ENCODE data around the gene ATP8A2. TPM values are rescaled to one million over a fixed set of nuclear protein-coding genes. Genes with fewer than 3 reads are reported as not detected.

Gene ATP8A2
- total RNA-seq, 1 experiment from 2014 or later: not detected

DNA sequence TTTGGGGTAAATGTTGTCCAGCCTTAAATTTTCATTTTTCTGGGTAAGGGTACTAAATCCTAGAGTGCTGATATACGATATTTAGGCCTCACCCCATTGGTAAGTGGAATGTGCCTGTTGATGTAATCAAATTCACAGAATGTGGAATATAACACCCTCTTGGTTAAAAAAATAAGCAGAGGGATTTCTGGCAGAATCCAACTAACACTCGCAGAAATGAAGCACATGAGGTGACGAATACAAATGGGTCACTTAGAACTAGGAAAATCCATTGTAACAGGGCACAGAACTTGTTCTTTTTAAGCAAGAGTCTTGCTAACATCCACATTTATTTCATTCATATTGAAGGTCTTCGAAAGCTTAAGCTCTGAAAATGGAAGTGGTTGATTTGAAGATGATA is 359.8 kb downstream of the ATP8A2 start:
- no peak for ATAC-seq
- Histone ChIP-seq H3K9me3 (ENCODE audit: control insufficient read depth, insufficient read depth, low read depth, low read length) (no peaks in the 10 kb centered on the region), H3K36me3 (ENCODE audit: control insufficient read depth, insufficient read depth, low read length) (no peaks in the 10 kb centered on the region), H3K27me3 (ENCODE audit: control insufficient read depth, insufficient read depth, low read length) (no peaks in the 10 kb centered on the region), H3K4me3 (ENCODE audit: low read depth in 2 of 2, low read length in 2 of 2) (no peak overlapping the region), H3K4me1 (ENCODE audit: control insufficient read depth, insufficient read depth, low read length) (no peaks in the 10 kb centered on the region), H3K27ac (ENCODE audit: low read length) (no peak overlapping the region)
- DNase-seq (ENCODE audit: low read depth, low spot score): no peak
- intact Hi-C loops (cut with micrococcal nuclease; ENCODE audit: unreplicated experiment) (no loop called here), in situ Hi-C loops (cut with HindIII; ENCODE audit: low pct_unique_long_range_greater_than_20kb, low sequenced_read_pairs) (no loop called here)
- ChIA-PET CTCF (no interaction called here), POLR2A (no interaction called here)
- no TSS peak for BruUV-seq (replicated peaks)
- TF ChIP-seq, protein P1, sequence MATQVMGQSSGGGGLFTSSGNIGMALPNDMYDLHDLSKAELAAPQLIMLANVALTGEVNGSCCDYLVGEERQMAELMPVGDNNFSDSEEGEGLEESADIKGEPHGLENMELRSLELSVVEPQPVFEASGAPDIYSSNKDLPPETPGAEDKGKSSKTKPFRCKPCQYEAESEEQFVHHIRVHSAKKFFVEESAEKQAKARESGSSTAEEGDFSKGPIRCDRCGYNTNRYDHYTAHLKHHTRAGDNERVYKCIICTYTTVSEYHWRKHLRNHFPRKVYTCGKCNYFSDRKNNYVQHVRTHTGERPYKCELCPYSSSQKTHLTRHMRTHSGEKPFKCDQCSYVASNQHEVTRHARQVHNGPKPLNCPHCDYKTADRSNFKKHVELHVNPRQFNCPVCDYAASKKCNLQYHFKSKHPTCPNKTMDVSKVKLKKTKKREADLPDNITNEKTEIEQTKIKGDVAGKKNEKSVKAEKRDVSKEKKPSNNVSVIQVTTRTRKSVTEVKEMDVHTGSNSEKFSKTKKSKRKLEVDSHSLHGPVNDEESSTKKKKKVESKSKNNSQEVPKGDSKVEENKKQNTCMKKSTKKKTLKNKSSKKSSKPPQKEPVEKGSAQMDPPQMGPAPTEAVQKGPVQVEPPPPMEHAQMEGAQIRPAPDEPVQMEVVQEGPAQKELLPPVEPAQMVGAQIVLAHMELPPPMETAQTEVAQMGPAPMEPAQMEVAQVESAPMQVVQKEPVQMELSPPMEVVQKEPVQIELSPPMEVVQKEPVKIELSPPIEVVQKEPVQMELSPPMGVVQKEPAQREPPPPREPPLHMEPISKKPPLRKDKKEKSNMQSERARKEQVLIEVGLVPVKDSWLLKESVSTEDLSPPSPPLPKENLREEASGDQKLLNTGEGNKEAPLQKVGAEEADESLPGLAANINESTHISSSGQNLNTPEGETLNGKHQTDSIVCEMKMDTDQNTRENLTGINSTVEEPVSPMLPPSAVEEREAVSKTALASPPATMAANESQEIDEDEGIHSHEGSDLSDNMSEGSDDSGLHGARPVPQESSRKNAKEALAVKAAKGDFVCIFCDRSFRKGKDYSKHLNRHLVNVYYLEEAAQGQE (IDR thresholded peaks at IDR 0.05; ENCODE audit: insufficient read depth in 1 of 2, low read depth in 2 of 2, low read length in 1 of 2): no peak
- TF ChIP-seq TCF7L2 (IDR thresholded peaks at IDR 0.05; ENCODE audit: low read depth, low read length) (no peak), SIN3A (IDR thresholded peaks at IDR 0.05; ENCODE audit: borderline replicate concordance, insufficient read depth, low read depth, low read length) (no peak), POLR2AphosphoS5 (IDR thresholded peaks at IDR 0.05; ENCODE audit: low read depth, low read length) (no peak)
- TF ChIP-seq, protein P2, sequence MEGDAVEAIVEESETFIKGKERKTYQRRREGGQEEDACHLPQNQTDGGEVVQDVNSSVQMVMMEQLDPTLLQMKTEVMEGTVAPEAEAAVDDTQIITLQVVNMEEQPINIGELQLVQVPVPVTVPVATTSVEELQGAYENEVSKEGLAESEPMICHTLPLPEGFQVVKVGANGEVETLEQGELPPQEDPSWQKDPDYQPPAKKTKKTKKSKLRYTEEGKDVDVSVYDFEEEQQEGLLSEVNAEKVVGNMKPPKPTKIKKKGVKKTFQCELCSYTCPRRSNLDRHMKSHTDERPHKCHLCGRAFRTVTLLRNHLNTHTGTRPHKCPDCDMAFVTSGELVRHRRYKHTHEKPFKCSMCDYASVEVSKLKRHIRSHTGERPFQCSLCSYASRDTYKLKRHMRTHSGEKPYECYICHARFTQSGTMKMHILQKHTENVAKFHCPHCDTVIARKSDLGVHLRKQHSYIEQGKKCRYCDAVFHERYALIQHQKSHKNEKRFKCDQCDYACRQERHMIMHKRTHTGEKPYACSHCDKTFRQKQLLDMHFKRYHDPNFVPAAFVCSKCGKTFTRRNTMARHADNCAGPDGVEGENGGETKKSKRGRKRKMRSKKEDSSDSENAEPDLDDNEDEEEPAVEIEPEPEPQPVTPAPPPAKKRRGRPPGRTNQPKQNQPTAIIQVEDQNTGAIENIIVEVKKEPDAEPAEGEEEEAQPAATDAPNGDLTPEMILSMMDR (IDR thresholded peaks at IDR 0.05): no peak

DNA sequence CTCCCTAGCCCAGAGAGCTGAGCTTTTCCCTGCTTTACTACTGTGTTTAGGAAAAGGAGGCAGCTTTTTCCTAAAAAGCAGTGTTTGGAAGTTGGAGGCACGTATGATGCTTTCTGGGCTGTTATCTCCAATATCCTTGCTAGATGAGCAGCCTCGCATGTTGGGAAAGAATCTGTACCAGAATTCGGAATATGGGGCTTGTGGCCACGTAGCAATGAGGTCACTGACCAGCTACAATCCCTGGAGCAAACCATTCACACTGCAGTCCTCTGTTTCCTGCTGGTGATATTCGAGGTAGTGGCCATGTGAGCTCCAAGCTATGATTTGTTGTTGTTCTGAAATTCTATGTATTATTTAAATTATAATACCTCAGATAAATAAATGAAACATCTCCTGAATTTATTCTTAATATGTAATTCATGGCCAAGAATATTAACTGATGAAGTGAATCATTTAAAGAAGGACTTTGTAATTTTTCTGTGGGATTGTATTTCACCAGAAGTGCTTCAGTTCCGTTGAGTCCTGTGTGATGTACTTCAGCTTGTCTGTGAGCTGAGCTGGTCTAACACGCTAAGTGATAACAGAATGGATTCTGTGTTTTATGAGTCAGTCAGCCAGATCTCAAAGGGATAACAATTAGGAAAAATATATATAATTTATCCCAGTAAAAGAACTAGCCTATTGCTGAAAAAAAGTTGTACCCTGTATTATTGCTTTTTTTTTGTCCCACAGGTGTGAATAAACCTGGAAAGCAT is 360.5 kb downstream of the ATP8A2 start:
- intact Hi-C loops (cut with micrococcal nuclease; ENCODE audit: unreplicated experiment) (no loop called here), in situ Hi-C loops (cut with HindIII; ENCODE audit: low pct_unique_long_range_greater_than_20kb, low sequenced_read_pairs) (no loop called here)
- no peaks in the 10 kb centered on the region for H3K4me1 ChIP-seq (ENCODE audit: control insufficient read depth, insufficient read depth, low read length)
- ChIA-PET CTCF (no interaction called here), POLR2A (interaction anchor here (0.7 kb wide), 1 partner anchor 143 kb away, joined by 3 read pairs; no protein-coding TSS in a partner anchor)
- no peaks in the 10 kb centered on the region for H3K36me3 ChIP-seq (ENCODE audit: control insufficient read depth, insufficient read depth, low read length)
- BruUV-seq (replicated peaks): no TSS peak
- TF ChIP-seq, protein P2 (IDR thresholded peaks at IDR 0.05): no peak
- TF ChIP-seq POLR2AphosphoS5 (IDR thresholded peaks at IDR 0.05; ENCODE audit: low read depth, low read length) (no peak), TCF7L2 (IDR thresholded peaks at IDR 0.05; ENCODE audit: low read depth, low read length) (no peak), SIN3A (IDR thresholded peaks at IDR 0.05; ENCODE audit: borderline replicate concordance, insufficient read depth, low read depth, low read length) (no peak)
- TF ChIP-seq, protein P1 (IDR thresholded peaks at IDR 0.05; ENCODE audit: insufficient read depth in 1 of 2, low read depth in 2 of 2, low read length in 1 of 2): no peak
- ATAC-seq (no peak), DNase-seq (ENCODE audit: low read depth, low spot score) (no peak)
- H3K27ac ChIP-seq (ENCODE audit: low read length): no peak overlapping the region
- H3K4me3 ChIP-seq (ENCODE audit: low read depth in 2 of 2, low read length in 2 of 2): no peak overlapping the region
- H3K27me3 ChIP-seq (ENCODE audit: control insufficient read depth, insufficient read depth, low read length): no peaks in the 10 kb centered on the region
- H3K9me3 ChIP-seq (ENCODE audit: control insufficient read depth, insufficient read depth, low read depth, low read length): no peaks in the 10 kb centered on the region

Measured in Panc1 (cell line).